ENCODE measurements around the gene ZNF678.

DNA sequence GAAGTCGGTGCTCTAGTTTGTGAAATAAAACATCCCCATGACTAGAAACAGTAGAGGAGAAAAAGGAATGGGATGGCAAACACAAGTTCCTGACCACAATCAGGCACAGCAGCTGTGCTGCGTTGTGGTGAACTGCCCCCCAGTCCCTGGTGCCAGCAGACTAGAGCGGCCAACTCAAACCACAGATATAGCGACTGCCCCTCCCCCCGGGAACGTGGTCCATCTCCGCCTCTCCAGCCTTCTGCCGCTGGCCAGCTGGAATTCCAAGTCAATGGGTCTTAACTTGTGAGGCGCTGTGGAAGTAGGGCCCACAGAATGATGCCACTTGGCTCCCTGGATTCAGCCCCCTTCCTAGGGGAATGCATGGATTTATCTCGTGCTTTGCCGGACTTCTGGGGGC lies 41.6 kb upstream of the ZNF678 start:
- TF ChIP-seq POLR2A (IDR thresholded peaks at IDR 0.05) (no peak), POLR2AphosphoS5 (IDR thresholded peaks at IDR 0.05) (no peak)
- TF ChIP-seq, protein P1, sequence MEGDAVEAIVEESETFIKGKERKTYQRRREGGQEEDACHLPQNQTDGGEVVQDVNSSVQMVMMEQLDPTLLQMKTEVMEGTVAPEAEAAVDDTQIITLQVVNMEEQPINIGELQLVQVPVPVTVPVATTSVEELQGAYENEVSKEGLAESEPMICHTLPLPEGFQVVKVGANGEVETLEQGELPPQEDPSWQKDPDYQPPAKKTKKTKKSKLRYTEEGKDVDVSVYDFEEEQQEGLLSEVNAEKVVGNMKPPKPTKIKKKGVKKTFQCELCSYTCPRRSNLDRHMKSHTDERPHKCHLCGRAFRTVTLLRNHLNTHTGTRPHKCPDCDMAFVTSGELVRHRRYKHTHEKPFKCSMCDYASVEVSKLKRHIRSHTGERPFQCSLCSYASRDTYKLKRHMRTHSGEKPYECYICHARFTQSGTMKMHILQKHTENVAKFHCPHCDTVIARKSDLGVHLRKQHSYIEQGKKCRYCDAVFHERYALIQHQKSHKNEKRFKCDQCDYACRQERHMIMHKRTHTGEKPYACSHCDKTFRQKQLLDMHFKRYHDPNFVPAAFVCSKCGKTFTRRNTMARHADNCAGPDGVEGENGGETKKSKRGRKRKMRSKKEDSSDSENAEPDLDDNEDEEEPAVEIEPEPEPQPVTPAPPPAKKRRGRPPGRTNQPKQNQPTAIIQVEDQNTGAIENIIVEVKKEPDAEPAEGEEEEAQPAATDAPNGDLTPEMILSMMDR (IDR thresholded peaks at IDR 0.05), result no peak
